Measurements from ENCODE around the gene PRRT1B. TPM values are rescaled to one million over a fixed set of nuclear protein-coding genes. Genes with fewer than 3 reads are reported as not detected.
"Not testable (repeated sequence)": the region's sequence is repeated elsewhere in the genome, so short reads cannot be mapped to it uniquely, and the experiment has no call there.

Gene PRRT1B
- not detected in 2 replicates for total RNA-seq

GRCh38 chr9:131545003-131545785 is at the start of gene PRRT1B:
PRRT1B (plus strand) TSS chr9:131545523; CDS start chr9:131545616, 93 bp downstream.
- intact Hi-C loops (cut with micrococcal nuclease), result no loop called here

GRCh38 chr9:131495785-131496184 is 49.5 kb upstream of the PRRT1B start:
- intact Hi-C loops (cut with micrococcal nuclease), result no loop called here

GRCh38 chr9:131496844-131497405 is 48.4 kb upstream of the PRRT1B start:
- intact Hi-C loops (cut with micrococcal nuclease), result no loop called here

- intact Hi-C loops (cut with micrococcal nuclease), result no loop called here
Measured at GRCh38 chr9:131499254-131499767, 46.0 kb upstream of the PRRT1B start.

DNA sequence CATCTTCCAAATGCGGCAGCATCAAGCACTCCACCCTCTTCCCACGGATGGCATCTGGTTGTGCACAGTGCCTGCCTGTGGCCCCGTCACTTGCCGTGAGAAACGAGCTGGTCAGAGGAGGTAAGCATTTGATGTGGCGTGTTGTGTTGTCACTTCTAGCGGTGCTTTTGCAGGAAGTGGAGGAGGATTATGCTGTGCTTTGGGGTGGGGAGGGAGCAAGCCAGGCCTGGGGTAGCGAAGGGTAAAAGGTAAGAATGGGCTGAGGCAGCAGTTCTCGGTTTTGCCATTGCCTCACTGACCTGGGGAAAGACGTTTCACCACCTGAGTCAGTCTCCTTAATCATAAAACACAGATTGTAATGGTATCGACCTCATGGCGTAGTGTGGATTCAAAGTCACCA is 44.9 kb upstream of the PRRT1B start:
- intact Hi-C loops (cut with micrococcal nuclease), result loop anchor here (1.0 to 5.0 kb wide), 10 partner anchors 31 to 852 kb away; partner anchors contain the start of genes FAM78A, SETX and UCK1

- intact Hi-C loops (cut with micrococcal nuclease), result loop anchor here (1.0 to 5.0 kb wide), 10 partner anchors 30 to 851 kb away; partner anchors contain the start of genes FAM78A, SETX and UCK1
Measured at GRCh38 chr9:131500939-131501541, 44.3 kb upstream of the PRRT1B start.

DNA sequence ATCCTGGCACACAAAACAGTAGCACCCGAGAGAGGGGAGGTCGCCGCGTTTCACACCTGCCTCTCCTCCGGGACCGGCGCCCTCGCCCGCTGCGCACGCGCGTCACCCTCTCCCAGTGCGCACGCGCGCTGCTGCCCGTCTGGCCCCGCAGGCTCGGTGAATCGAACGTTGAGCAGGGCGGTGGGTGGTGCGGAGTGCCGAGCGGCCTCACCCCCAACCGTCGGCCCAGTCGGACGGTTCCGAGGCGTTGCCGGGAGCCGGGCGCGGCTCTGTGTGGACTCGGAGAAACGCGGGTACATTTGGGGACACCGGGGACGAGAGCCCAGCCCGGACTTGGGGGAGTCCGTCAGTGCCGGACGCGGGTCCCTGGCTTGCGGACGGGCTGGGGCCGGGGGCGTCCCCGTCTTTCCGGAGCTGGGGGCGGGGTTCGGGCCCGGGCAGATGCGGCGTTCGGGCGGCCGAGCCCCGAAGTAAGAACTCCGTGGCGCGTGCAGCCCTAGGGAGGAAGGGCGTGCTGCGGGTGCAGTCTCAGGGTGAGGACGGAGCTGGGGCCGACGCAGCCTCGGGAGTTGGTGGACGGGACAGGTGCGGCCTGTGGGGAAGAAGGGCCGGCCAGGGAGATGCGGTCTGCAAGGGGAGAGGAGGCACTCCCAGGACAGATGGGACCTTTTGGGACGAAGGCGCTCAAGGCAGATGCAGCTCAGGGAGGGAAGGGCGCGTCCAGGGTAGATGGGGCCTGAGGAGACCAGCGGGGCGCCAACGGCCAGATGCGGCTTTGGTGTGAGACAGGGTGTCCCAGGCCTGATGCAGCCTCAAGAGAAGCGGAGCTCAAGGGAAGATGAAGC is 42.3 kb upstream of the PRRT1B start, which contains the start of gene POMT1:
Gene POMT1 (plus strand): TSS at position 138 of the 845 bp plus-strand sequence. CDS start 1,301 bp downstream, outside the sequence.
- intact Hi-C loops (cut with micrococcal nuclease), result loop anchor here (1.0 to 5.0 kb wide), 7 partner anchors 74 to 849 kb away; partner anchors contain the start of genes FAM78A and SETX

GRCh38 chr9:131503626-131504465 is 41.5 kb upstream of the PRRT1B start:
- intact Hi-C loops (cut with micrococcal nuclease), result loop anchor here (1.0 to 5.0 kb wide), 10 partner anchors 73 to 848 kb away; partner anchors contain the start of genes FAM78A, NUP214 and SETX

DNA sequence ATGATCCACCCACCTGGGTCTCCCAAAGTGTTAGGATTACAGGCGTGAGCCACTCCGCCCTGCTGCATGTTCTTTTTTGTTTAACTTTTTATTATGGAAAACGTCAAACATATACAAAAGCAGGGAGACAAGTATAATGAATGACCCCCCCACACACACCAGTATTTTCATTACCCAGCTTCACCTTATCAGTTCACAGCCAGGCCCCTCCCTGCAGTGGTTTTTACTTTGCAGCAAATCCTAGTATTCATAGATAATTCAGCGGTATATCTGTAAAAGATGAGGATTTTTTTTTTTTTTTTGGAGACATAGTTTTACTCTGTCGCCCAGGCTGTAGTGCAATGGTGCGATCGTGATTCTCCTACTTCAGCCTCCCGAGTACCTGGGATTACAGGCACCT is 40.3 kb upstream of the PRRT1B start:
- intact Hi-C loops (cut with micrococcal nuclease), result no loop called here

GRCh38 chr9:131511416-131511815 is 33.9 kb upstream of the PRRT1B start:
- intact Hi-C loops (cut with micrococcal nuclease), result no loop called here

DNA sequence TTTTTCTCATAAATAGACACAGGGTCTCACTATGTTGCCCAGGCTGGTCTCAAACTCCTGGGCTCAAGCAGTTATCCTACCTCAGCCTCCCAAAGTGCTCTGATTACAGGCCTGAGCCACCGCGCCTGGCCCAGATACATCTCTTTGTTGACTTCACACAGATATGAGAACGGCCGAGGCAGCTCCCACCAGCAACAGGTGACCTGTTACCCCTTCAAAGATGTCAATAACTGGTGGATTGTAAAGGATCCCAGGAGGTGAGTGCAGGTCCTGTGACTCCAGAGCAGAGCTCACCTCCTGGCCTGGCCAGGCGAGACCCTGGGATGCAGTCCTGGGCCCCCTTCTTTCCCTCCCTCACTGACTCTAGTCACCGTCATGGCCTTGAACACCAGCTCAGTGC is 33.4 kb upstream of the PRRT1B start:
- intact Hi-C loops (cut with micrococcal nuclease), result no loop called here

- intact Hi-C loops (cut with micrococcal nuclease), result no loop called here
Measured at GRCh38 chr9:131513177-131513576, 32.1 kb upstream of the PRRT1B start.

DNA sequence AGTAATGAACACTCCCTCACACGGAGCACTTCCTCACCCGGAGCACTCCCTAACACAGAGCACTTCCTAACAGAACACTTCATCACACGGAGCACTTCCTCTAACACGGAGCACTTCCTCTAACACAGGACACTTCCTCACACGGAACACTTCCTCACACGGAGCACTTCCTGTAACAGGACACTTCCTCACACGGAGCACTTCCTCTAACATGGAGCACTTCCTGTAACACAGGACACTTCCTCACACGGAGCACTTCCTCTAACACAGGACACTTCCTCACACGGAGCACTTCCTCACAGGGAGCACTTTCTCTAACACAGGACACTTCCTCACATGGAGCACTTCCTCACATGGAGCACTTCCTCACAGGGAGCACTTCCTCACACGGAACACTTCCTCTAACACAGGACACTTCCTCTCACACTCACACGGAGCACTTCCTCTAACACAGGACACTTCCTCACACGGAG is 29.7 kb upstream of the PRRT1B start:
- intact Hi-C loops (cut with micrococcal nuclease), result not testable (repeated sequence)

- intact Hi-C loops (cut with micrococcal nuclease), result no loop called here
Measured at GRCh38 chr9:131516100-131516499, 29.2 kb upstream of the PRRT1B start.

DNA sequence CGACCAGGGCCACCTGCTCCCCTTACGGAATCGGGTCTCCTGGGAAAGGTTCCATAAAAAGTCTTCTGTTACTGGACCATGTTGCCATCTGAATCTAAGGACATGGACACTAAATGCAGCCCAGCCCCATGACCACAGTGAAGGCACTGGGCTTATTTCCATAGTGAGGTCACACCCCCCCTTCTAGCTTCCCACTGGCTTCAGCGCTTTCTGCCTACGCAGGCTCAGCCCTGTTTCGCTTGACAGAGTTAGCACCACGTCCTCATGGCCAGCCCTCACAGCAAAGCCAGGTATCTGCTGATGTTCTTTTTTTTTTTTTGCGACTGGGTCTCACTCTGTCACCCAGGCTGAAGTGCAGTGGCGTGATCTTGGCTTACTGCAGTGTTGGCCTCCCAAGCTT is 28.4 kb upstream of the PRRT1B start:
- intact Hi-C loops (cut with micrococcal nuclease), result no loop called here

- intact Hi-C loops (cut with micrococcal nuclease), result no loop called here
Measured at GRCh38 chr9:131517761-131518190, 27.5 kb upstream of the PRRT1B start.

DNA sequence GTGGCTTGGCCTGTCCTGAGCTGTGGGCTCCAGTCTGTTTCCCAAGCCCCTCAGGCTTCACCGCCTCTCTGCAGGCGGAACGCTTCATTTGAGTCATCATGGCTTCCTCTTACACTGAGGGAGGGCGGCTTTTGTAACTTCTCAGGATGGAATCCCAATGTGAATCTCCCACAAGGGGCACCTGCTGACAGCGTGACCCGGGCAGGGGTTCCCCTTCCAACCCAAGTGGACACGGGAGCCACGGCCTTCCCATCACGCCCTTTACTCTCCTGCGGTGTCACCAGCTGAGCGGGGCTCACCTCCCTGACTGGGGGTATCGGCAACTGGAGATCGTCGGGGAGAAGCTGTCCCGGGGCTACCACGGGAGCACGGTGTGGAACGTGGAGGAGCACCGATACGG is 26.8 kb upstream of the PRRT1B start:
- intact Hi-C loops (cut with micrococcal nuclease), result no loop called here

DNA sequence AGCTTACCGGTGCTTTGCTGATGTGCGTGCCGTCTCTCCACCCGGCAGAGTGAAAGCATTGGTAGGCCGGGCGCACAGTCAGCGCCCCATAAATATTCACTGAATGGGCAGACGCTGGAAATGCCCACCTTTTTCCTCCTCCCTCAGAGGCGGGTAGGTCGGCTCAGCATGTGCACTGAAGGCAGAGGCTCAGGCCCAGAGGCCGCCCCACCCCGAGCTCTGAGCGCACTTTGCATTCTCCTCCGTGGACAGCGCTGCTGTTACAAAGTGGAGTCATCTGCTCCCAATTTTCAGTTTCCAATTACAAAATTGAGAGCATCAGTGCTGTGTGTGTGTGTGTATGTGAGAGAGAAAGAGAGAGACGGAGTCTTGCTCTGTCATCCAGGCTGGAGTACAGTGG is 24.8 kb upstream of the PRRT1B start:
- intact Hi-C loops (cut with micrococcal nuclease), result no loop called here

DNA sequence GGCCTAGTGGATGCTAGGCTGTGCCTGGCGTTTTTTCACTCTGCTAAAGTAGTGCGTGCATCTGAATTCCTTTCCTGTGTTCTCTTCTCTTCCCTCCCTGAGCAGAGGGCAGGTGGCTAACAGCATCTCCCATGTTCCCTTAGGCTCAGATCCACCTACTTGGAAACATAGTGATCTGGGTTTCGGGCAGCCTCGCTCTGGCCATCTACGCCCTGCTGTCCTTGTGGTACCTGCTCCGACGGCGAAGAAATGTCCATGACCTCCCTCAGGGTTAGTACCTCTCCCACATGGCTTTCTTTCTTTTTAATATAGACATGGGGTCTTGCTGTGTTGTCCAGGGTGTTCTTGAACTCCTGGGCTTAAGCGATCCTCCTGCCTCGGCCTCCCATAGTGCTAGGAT is 24.1 kb upstream of the PRRT1B start:
- intact Hi-C loops (cut with micrococcal nuclease), result no loop called here

DNA sequence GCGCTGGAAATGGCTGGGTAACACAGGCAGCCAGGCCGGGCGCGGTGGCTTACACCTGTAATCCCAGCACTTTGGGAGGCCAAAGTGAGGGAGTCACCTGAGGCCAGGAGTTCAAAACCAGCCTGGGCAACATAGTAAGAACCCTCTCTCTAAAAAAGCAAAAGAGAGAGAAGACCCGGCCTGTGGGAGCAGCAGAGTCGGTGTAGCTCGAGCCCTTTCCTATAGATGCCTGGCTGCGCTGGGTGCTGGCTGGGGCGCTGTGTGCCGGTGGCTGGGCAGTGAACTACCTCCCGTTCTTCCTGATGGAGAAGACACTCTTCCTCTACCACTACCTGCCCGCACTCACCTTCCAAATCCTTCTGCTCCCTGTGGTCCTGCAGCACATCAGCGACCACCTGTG is 23.5 kb upstream of the PRRT1B start:
- intact Hi-C loops (cut with micrococcal nuclease), result no loop called here

All from T-helper 1 cell treated with Interleukin-12 subunit alpha and Interleukin-12 subunit beta and Interleukin-4 antibody, amounts not matched to agents 30 ng/mL and 1 ng/mL, for 36 hours (primary cell).